ENCODE data around the gene MAN2B1.

DNA sequence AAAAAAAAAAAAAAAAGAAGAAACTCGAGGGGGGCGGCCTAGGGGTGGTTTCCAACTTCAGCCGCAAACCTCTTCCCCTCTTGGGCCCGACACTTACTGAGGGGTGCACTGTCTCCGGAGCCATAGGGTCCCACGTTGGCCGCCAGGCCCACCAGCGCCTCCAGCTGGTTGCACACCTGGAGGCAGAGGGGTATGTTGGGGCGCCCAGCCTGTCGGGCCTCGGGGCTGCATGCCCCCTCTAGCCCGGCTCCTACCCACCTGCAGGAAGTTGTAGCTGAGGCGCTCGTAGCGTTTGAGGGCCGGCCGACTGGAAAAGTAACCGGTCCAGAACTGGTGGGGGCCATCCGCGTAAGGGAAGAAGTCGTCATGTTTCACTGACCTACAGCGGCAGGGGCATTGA is 8.6 kb downstream of the MAN2B1 start:
- TF ChIP-seq, protein P1, sequence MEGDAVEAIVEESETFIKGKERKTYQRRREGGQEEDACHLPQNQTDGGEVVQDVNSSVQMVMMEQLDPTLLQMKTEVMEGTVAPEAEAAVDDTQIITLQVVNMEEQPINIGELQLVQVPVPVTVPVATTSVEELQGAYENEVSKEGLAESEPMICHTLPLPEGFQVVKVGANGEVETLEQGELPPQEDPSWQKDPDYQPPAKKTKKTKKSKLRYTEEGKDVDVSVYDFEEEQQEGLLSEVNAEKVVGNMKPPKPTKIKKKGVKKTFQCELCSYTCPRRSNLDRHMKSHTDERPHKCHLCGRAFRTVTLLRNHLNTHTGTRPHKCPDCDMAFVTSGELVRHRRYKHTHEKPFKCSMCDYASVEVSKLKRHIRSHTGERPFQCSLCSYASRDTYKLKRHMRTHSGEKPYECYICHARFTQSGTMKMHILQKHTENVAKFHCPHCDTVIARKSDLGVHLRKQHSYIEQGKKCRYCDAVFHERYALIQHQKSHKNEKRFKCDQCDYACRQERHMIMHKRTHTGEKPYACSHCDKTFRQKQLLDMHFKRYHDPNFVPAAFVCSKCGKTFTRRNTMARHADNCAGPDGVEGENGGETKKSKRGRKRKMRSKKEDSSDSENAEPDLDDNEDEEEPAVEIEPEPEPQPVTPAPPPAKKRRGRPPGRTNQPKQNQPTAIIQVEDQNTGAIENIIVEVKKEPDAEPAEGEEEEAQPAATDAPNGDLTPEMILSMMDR (IDR thresholded peaks at IDR 0.05): no peak
- TF ChIP-seq POLR2A (IDR thresholded peaks at IDR 0.05): no peak
